Measurements from ENCODE around the gene ZC3H12A. TPM values are rescaled to one million over a fixed set of nuclear protein-coding genes. Genes with fewer than 3 reads are reported as not detected.

Gene ZC3H12A
- total RNA-seq, 1 experiment from 2014 or later, result 9.4 TPM

DNA sequence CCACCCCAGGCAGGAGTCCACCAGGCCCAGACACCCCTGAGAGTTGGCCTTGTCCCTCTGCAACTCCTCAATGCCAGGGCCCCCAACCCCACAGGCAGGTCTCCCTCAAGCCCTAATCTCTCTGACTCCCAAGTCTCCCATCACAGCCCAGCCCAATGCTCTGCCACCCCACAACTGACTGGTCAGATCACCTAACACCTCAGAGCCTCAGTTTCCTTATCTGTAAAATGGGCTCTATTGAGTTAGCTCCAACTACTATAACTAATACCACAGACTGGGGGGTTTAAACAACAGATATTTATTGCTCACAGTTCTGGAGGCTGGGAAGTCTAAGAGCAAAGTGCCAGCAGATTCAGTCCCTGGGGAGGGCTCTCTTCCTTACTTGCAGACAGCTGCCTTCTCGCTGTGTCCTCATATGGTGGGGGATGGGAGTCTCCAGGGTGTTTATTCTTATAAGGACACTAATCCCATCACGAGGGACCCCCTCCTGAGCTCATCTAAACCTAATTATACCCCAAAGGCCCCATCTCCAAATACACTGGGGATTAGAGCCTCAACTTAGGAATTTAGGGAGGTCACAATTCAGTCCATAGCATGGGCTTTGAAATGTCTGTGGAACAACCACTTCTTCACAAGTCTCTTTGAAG is 34.9 kb upstream of the ZC3H12A start:
- CTCF ChIA-PET, result no interaction called here
- no TSS peak for BruUV-seq (replicated peaks)
- no peak for TF ChIP-seq CTCF (IDR thresholded peaks at IDR 0.05)
- TF ChIP-seq SIN3A (IDR thresholded peaks at IDR 0.05; ENCODE audit: borderline replicate concordance, insufficient read depth, low read depth, low read length), result no peak
- TF ChIP-seq TCF7L2 (IDR thresholded peaks at IDR 0.05; ENCODE audit: low read depth, low read length), result no peak
- no peak for TF ChIP-seq REST (IDR thresholded peaks at IDR 0.05; ENCODE audit: insufficient read depth in 1 of 2, low read depth in 2 of 2, low read length in 1 of 2)
- TF ChIP-seq POLR2AphosphoS5 (IDR thresholded peaks at IDR 0.05; ENCODE audit: low read depth, low read length), result no peak

GRCh38 chr1:37441490-37441889 is 32.9 kb upstream of the ZC3H12A start:
- in situ Hi-C loops (cut with HindIII; ENCODE audit: low pct_unique_long_range_greater_than_20kb, low sequenced_read_pairs) (no loop called here), intact Hi-C loops (cut with micrococcal nuclease; ENCODE audit: unreplicated experiment) (no loop called here)
- ChIA-PET CTCF (no interaction called here), POLR2A (no interaction called here)
- no peak overlapping the region for H3K27ac ChIP-seq (ENCODE audit: low read length)
- H3K4me3 ChIP-seq (ENCODE audit: low read depth in 2 of 2, low read length in 2 of 2), result no peak overlapping the region
- no peaks in the 10 kb centered on the region for H3K9me3 ChIP-seq (ENCODE audit: control insufficient read depth, insufficient read depth, low read depth, low read length)
- H3K4me1 ChIP-seq (ENCODE audit: control insufficient read depth, insufficient read depth, low read length), result no peaks in the 10 kb centered on the region
- no peak for TF ChIP-seq POLR2AphosphoS5 (IDR thresholded peaks at IDR 0.05; ENCODE audit: low read depth, low read length)
- no peak for TF ChIP-seq TCF7L2 (IDR thresholded peaks at IDR 0.05; ENCODE audit: low read depth, low read length)
- no peak for TF ChIP-seq SIN3A (IDR thresholded peaks at IDR 0.05; ENCODE audit: borderline replicate concordance, insufficient read depth, low read depth, low read length)
- TF ChIP-seq CTCF (IDR thresholded peaks at IDR 0.05), result no peak
- H3K27me3 ChIP-seq (ENCODE audit: control insufficient read depth, insufficient read depth, low read length), result peaks cover 3% of the 10 kb centered on the region; the same call in 1 of the 2 replicates
- DNase-seq (ENCODE audit: low read depth, low spot score), result no peak
- H3K36me3 ChIP-seq (ENCODE audit: control insufficient read depth, insufficient read depth, low read length), result no peaks in the 10 kb centered on the region
- no TSS peak for BruUV-seq (replicated peaks)
- ATAC-seq, result no peak

More for the DNA sequence above, 34.9 kb upstream of the ZC3H12A start:
- no peak for ATAC-seq
- DNase-seq (ENCODE audit: low read depth, low spot score), result no peak
- POLR2A ChIA-PET, result interaction anchor here (0.7 kb wide), 1 partner anchor 21 kb away, joined by 13 read pairs; no protein-coding TSS in a partner anchor
- Histone ChIP-seq H3K4me1 (ENCODE audit: control insufficient read depth, insufficient read depth, low read length) (no peaks in the 10 kb centered on the region), H3K27me3 (ENCODE audit: control insufficient read depth, insufficient read depth, low read length) (0 out of 2 replicates have a peak, but pooled peaks cover 3% of the 10 kb centered on the region), H3K9me3 (ENCODE audit: control insufficient read depth, insufficient read depth, low read depth, low read length) (no peaks in the 10 kb centered on the region), H3K4me3 (ENCODE audit: low read depth in 2 of 2, low read length in 2 of 2) (no peak overlapping the region), H3K36me3 (ENCODE audit: control insufficient read depth, insufficient read depth, low read length) (no peaks in the 10 kb centered on the region), H3K27ac (ENCODE audit: low read length) (no peak overlapping the region)
- in situ Hi-C loops (cut with HindIII; ENCODE audit: low pct_unique_long_range_greater_than_20kb, low sequenced_read_pairs), result no loop called here
- intact Hi-C loops (cut with micrococcal nuclease; ENCODE audit: unreplicated experiment), result no loop called here

Data from Panc1 (cell line).